HTR-8/SVneo (cell line): ENCODE data around the gene CCDC85B.
A peak's percentile ranks its signal among the peaks of the same experiment; 100 is the strongest.
"Not testable (repeated sequence)": the region's sequence is repeated elsewhere in the genome, so short reads cannot be mapped to it uniquely, and the experiment has no call there.

Source experiments
- DNase-seq: peaks from one replicate; pipeline ENCODE4 v3.0.0; 2011; ENCODE audit warnings: low spot score, mixed read lengths; ENCODE audit not compliant: insufficient read length
- FAIRE-seq: peaks from 2 replicates; lab custom pipeline; 2011; peaks lifted over from hg19 to GRCh38; lab: Jason Lieb, UNC

The CCDC85B gene

GRCh38 chr11:65884716-65885092, 5.8 kb upstream of the CCDC85B start:
- FAIRE-seq (peak; percentile 98), DNase-seq (peak; percentile 90)

- DNase-seq (no peak), FAIRE-seq (peak; percentile 13)
Measured at GRCh38 chr11:65885231-65885630, 5.2 kb upstream of the CCDC85B start.

- FAIRE-seq (no peak), DNase-seq (no peak)
Measured at GRCh38 chr11:65885808-65886536, 4.5 kb upstream of the CCDC85B start.

GRCh38 chr11:65886826-65887722, 3.4 kb upstream of the CCDC85B start:
- FAIRE-seq (no peak), DNase-seq (no peak)

- DNase-seq (no peak), FAIRE-seq (peak; percentile 20)
Measured at GRCh38 chr11:65887723-65888162, 2.7 kb upstream of the CCDC85B start.

- FAIRE-seq (peak; percentile 98), DNase-seq (peak; percentile 99)
Measured at GRCh38 chr11:65888163-65888814, 2.2 kb upstream of the CCDC85B start, which contains the start of gene FIBP. Gene FIBP, minus strand, starts transcription at chr11:65888471. Its CDS starts 53 bp downstream, at chr11:65888418.

- DNase-seq (no peak), FAIRE-seq (peak; percentile 23)
Measured at GRCh38 chr11:65891219-65892136, 1.0 kb downstream of the CCDC85B start.

- peak; percentile 76 for FAIRE-seq
- not testable (repeated sequence) for DNase-seq
Measured at GRCh38 chr11:65892137-65892540, 1.7 kb downstream of the CCDC85B start.

- FAIRE-seq (peak; percentile 79), DNase-seq (no peak)
Measured at GRCh38 chr11:65892661-65893317, 2.3 kb downstream of the CCDC85B start.

GRCh38 chr11:65894034-65894591, 3.6 kb downstream of the CCDC85B start:
- DNase-seq (no peak), FAIRE-seq (no peak)

GRCh38 chr11:65895482-65895981, 5.1 kb downstream of the CCDC85B start:
- no peak for FAIRE-seq
- DNase-seq: no peak

- FAIRE-seq (no peak), DNase-seq (no peak)
Measured at GRCh38 chr11:65896034-65896999, 5.8 kb downstream of the CCDC85B start.

- FAIRE-seq: peak; percentile 81
Measured at GRCh38 chr11:65897020-65897471, 6.6 kb downstream of the CCDC85B start.

GRCh38 chr11:65898656-65899355, 8.3 kb downstream of the CCDC85B start:
- no peak for FAIRE-seq
- DNase-seq: no peak

More at GRCh38 chr11:65897020-65897471, 6.6 kb downstream of the CCDC85B start:
- DNase-seq: no peak

GRCh38 chr11:65899356-65900124, 9.1 kb downstream of the CCDC85B start:
- FAIRE-seq (no peak), DNase-seq (peak; percentile 84)
